ENCODE measurements around the gene CTDP1.
"Not testable (repeated sequence)": the region's sequence is repeated elsewhere in the genome, so short reads cannot be mapped to it uniquely, and the experiment has no call there.

CTDP1 gene

DNA sequence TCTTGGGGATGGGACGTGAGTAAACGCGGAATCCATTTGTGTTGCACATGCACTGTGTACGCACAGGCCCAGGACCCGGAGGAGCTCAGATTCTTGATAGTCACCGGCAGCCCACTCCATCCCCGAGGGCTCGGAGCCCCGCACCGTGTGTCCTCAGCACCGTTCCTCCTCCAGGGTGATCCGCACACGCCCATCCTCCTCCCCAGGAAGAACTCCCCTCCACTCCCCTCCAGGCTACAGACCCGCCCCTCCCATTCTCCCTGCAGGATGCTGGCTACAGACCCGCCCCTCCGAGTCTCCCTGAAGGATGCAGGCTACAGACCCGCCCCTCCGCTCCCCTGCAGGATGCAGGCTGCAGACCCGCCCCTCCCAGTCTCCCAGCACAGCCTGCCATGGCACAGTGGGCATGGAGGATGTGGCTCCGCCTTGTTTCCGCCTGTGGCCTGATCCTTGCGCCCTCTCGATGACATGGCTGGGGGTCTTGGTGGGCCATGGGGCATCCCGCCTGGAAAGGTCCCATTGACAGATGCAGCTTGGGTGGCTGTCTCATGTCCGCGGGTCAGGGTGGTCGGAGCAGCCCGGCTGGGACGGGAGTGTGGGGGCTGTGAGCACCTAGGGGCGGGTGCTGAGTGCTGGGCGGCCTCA, 14.1 kb downstream of the CTDP1 start:
- DNase-seq, result no peak
- in situ Hi-C loops (cut with MboI; ENCODE audit: low pct_unique_long_range_greater_than_20kb, low sequenced_read_pairs), result no loop called here

GRCh38 chr18:79694206-79694894, 14.7 kb downstream of the CTDP1 start:
- DNase-seq; in situ Hi-C loops (cut with MboI; ENCODE audit: low pct_unique_long_range_greater_than_20kb, low sequenced_read_pairs): not testable (repeated sequence)

DNA sequence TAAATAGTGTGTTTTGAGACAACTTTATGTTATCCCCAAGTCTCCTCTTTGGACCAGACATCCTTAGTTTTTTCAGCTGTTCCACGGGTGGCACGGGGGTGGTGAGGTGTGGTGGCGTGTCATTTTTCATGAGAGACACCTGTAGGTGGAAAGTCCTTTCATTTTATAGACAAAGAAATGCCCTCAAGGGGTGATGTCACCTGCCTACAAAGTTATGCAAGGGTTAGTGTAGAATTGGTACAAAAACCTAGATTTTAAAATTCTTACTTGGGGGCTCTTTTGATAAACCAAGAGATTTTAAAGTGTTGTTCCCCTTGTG, 15.3 kb downstream of the CTDP1 start:
- in situ Hi-C loops (cut with MboI; ENCODE audit: low pct_unique_long_range_greater_than_20kb, low sequenced_read_pairs), result no loop called here
- no peak for DNase-seq

DNA sequence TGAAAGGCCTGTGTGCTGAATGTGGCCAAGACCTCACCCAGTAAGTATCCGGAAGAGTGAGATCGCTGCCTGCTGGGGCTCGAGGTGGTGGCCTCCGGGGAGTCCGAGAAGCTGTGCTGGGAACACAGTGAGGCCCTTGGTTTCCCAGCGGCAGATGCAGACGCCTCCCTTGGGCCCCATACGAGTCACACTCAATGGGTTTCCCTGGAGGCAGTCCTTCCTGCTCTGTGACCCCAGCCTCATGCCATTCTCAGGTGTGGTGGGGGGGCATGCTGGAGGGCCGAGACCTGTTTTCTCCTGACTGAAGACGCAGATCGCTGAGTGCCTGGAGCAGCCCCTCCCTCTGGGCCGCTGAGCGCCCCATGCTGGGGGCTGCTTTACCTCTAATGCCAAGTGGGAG, 15.7 kb downstream of the CTDP1 start:
- in situ Hi-C loops (cut with MboI; ENCODE audit: low pct_unique_long_range_greater_than_20kb, low sequenced_read_pairs), result no loop called here
- DNase-seq, result no peak

DNA sequence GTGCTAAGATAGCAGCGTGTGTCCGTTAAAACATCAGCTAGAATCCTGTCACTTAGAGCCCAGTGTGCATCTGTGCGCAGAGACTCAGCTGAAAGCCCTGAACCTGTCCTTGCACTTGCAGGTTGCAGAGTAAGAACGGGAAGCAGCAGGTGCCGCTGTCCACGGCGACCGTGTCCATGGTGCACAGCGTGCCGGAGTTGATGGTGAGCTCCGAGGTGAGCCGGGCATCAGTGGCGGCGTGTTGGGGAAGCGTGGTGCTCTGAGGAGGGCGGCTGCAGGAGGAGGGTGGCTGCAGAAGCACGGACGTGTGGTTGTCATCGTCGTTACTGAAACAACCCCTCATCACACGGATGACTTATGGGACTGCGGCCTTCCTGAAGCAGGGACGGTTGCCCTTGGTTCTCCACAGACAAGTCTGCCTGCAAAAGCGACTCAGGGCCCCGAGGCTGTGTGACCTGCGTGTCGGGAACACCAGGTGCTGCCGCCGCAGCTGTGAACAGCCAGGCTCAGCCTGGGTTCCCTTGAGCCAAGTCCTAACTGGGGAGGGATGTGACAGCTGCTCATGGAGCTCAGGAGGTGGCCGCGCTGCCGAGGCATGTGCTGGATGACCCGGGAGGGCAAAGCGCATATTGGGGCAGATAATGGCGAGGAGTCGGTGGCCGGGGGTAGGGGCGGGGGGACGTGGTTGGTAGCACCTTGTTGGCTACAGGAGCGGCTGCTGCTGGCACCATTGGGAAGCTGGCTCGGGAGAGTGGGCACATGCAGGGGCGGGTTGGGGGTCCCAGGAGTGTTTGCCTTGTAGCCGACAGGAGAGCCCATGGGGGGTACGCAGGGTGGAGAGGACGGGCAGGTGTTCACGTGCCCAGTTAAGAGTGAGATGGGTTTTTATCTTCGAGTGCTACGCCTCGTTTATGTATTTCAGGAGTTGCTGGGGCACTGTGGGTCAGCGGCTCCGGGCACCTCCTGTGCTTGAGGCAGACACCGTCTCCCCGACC, 16.6 kb downstream of the CTDP1 start:
- no peak for DNase-seq
- in situ Hi-C loops (cut with MboI; ENCODE audit: low pct_unique_long_range_greater_than_20kb, low sequenced_read_pairs), result no loop called here

- DNase-seq, result no peak
- in situ Hi-C loops (cut with MboI; ENCODE audit: low pct_unique_long_range_greater_than_20kb, low sequenced_read_pairs), result no loop called here
These were observed 17.6 kb downstream of the CTDP1 start for GRCh38 chr18:79697178-79697577.

GRCh38 chr18:79697976-79698375, 18.4 kb downstream of the CTDP1 start:
- no peak for DNase-seq
- in situ Hi-C loops (cut with MboI; ENCODE audit: low pct_unique_long_range_greater_than_20kb, low sequenced_read_pairs), result no loop called here

GRCh38 chr18:79698668-79699335, 19.2 kb downstream of the CTDP1 start:
- DNase-seq, result no peak
- in situ Hi-C loops (cut with MboI; ENCODE audit: low pct_unique_long_range_greater_than_20kb, low sequenced_read_pairs), result no loop called here

DNA sequence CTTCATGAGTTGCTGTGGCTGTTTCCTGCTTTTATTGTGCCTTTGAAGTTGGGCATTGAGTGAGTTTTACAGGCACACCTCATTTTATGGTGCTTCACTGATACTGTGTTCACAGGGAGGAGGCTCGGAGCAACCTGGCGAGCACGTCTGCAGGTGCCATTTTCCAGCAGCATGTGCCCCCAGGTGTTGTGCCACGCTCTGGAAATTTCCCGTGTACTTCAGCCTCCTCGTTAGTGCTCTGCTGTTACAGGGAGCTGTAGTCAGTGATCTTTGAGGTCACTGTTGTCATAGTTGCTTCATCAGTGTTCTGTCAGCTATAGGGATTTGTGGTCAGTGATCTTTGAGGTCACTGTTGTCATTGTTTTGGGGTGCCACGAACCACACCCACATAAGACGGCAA, 20.1 kb downstream of the CTDP1 start:
- in situ Hi-C loops (cut with MboI; ENCODE audit: low pct_unique_long_range_greater_than_20kb, low sequenced_read_pairs), result no loop called here
- DNase-seq, result no peak

- DNase-seq, result no peak
- in situ Hi-C loops (cut with MboI; ENCODE audit: low pct_unique_long_range_greater_than_20kb, low sequenced_read_pairs), result no loop called here
These were observed 23.3 kb downstream of the CTDP1 start for GRCh38 chr18:79702906-79703305.

DNA sequence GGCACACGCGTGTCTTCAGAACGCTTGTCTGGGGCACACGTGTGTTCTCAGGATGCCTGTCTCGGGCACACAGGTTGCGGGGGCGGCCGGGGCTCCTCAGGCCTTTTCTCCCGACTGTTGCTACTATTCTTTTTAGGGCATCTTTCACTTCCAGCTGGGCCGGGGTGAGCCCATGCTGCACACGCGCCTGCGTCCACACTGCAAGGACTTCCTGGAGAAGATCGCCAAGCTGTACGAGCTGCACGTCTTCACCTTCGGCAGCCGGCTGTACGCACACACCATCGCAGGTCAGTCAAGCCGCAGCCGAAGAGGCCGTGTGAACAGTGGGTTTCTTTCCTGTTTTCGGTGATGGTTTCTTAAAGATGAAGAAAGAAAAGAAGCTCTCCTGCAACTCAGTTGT, 25.0 kb downstream of the CTDP1 start:
- in situ Hi-C loops (cut with MboI; ENCODE audit: low pct_unique_long_range_greater_than_20kb, low sequenced_read_pairs), result no loop called here
- no peak for DNase-seq

DNA sequence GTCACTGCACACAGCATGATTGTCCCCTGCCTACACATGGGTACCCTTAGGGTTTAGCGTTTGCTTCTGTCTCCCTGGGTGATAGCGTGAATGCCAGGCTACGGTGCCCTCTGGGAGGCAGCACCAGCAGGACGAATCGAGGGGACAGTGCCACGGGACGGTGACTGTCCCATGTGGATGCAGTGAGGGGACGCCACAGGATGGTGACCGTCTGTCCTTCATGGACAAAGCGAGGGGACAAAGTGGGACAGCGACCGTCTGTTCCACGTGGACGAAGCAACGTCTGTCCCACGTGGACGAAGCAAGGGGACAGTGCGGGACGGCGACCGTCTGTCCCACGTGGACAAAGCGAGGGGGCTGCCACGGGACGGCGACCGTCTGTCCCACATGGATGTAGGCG, 25.7 kb downstream of the CTDP1 start:
- no peak for DNase-seq
- in situ Hi-C loops (cut with MboI; ENCODE audit: low pct_unique_long_range_greater_than_20kb, low sequenced_read_pairs), result no loop called here

DNA sequence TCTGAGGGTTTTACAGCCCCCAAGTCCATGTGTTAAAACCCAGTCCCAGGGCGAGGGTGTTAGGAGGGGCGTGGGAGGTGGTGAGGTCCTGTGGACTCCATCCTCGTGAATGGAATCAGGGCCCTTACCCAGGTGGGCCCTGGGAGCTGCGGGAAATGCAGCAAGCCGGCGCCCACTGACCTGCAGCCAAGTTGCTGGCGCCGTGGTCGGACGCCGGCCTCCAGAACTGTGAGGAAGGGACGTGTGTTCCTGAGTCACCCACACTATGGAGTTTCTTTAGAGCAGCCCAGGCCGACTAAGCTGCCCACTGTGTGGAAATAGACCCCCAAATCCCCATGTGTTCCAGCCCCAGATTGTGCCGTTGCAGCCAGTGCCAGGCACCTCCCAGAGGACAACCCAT, 26.4 kb downstream of the CTDP1 start:
- in situ Hi-C loops (cut with MboI; ENCODE audit: low pct_unique_long_range_greater_than_20kb, low sequenced_read_pairs), result no loop called here
- DNase-seq, result no peak

GRCh38 chr18:79706658-79707057, 27.1 kb downstream of the CTDP1 start:
- no peak for DNase-seq
- in situ Hi-C loops (cut with MboI; ENCODE audit: low pct_unique_long_range_greater_than_20kb, low sequenced_read_pairs), result no loop called here

DNA sequence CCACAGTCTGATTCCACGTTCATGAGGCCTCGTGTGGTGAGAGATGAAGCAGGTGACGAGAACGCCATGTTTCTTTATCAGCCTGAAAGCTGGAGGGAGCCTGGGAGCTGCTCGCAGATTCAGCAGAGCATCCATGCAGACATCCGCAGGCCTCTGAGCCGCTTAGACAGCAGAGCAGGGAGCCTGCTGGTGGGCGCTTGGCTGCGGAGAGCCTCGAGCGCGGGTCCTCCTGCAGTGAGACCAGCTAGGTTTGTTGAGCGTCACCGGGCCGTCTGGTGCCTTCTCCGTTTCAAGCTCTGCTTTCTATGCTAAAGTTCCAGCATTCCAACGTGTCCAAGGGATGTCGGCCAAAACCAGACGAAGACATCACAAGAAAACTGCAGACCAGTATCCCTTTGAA, 27.6 kb downstream of the CTDP1 start:
- no peak for DNase-seq

GRCh38 chr18:79707671-79708070, 28.1 kb downstream of the CTDP1 start:
- no peak for DNase-seq
- in situ Hi-C loops (cut with MboI; ENCODE audit: low pct_unique_long_range_greater_than_20kb, low sequenced_read_pairs), result no loop called here

More for the DNA sequence above, 27.6 kb downstream of the CTDP1 start:
- in situ Hi-C loops (cut with MboI; ENCODE audit: low pct_unique_long_range_greater_than_20kb, low sequenced_read_pairs), result no loop called here

DNA sequence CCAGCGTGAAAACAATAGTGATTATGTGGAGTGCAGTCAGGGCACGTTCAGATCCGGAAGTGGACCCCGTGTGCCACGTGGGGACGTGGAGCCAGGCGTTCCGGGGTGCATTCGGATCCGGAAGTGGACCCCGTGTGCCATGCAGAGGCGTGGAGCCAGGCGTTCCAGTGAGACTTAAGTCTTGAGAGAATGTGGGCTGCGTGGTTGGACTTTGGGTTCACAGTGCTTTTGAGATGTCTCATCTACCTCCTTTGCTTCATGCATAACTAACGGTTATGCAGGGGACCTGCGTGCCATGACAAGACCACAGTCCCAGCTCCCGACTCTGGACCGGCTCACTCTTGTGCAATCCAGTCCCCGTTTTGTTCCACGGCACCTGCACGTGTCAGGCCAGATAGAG, 28.8 kb downstream of the CTDP1 start:
- no peak for DNase-seq
- in situ Hi-C loops (cut with MboI; ENCODE audit: low pct_unique_long_range_greater_than_20kb, low sequenced_read_pairs), result no loop called here

GRCh38 chr18:79712206-79712857, 32.7 kb downstream of the CTDP1 start:
- in situ Hi-C loops (cut with MboI; ENCODE audit: low pct_unique_long_range_greater_than_20kb, low sequenced_read_pairs), result no loop called here
- no peak for DNase-seq

DNA sequence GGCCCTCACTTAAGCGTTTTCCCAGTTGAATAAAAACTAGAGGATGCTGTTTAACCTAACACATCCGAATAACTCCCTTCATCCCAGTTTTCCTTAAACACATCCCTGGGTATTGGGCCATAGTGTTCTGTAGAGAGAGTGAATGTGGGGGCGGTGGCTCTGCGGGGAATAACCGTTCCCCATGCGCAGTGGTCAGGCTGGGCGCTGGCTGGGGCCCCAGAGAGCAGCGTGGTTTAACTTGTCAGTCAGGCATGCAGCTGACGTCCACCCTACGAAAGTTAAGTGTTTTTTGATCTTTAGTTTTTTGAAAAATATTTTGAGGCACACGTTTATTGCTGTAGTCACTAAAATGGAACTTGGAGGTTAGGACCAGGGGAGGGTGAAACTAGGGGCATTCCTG, 33.7 kb downstream of the CTDP1 start:
- in situ Hi-C loops (cut with MboI; ENCODE audit: low pct_unique_long_range_greater_than_20kb, low sequenced_read_pairs), result no loop called here
- DNase-seq, result no peak

Measured in KBM-7 (cell line).